ENCODE measurements around the gene MBNL2. TPM values are rescaled to one million over a fixed set of nuclear protein-coding genes. Genes with fewer than 3 reads are reported as not detected.
A peak's percentile ranks its signal among the peaks of the same experiment; 100 is the strongest.

MBNL2 gene
- total and polyA plus RNA-seq, 2 of the 13 experiments (the other 11 are each of a cell fraction or from before 2014, with no cell fraction given), result 30.8 to 59.0 TPM

DNA sequence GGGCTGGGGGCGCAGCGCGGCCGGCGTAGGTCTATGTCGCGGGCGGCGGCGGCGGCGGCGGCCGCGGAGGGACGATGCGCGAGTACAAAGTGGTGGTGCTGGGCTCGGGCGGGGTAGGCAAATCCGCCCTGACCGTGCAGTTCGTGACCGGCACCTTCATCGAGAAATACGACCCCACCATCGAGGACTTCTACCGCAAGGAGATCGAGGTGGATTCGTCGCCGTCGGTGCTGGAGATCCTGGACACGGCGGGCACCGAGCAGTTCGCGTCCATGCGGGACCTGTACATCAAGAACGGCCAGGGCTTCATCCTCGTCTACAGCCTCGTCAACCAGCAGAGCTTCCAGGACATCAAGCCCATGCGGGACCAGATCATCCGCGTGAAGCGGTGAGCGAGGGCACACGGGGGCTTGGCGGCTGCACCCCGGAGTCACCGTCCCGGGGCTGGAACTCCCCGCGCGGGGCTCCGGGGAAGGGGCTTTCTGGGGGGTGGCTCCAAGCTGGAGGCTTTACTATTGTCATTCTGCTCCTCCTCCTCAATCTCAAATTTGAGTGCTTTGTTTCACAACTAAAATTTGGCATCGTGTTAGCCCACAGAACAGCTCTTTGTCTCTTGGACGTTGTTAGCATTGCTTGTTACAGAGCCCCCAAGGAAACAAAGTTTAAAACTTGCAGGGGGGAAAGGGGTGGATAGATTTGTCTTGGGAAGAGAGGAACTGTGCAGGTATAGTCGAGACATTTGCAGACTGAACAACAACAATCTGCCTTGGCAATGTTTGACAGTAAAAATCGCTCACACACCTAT is 212.5 kb downstream of the MBNL2 start (continued):
- no peak for TF ChIP-seq ZNF782 (CRISPR knock-in tag; IDR thresholded peaks at IDR 0.05; ENCODE audit: borderline replicate concordance)
- peak; percentile 26; the same call in 1 of the 2 replicates for TF ChIP-seq PHF8 (CRISPR knock-in tag; IDR thresholded peaks at IDR 0.05)
- TF ChIP-seq, protein P1, sequence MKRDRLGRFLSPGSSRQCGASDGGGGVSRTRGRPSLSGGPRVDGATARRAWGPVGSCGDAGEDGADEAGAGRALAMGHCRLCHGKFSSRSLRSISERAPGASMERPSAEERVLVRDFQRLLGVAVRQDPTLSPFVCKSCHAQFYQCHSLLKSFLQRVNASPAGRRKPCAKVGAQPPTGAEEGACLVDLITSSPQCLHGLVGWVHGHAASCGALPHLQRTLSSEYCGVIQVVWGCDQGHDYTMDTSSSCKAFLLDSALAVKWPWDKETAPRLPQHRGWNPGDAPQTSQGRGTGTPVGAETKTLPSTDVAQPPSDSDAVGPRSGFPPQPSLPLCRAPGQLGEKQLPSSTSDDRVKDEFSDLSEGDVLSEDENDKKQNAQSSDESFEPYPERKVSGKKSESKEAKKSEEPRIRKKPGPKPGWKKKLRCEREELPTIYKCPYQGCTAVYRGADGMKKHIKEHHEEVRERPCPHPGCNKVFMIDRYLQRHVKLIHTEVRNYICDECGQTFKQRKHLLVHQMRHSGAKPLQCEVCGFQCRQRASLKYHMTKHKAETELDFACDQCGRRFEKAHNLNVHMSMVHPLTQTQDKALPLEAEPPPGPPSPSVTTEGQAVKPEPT (CRISPR knock-in tag; IDR thresholded peaks at IDR 0.05; ENCODE audit: low read depth), result no peak
- TF ChIP-seq NAIF1 (CRISPR knock-in tag; IDR thresholded peaks at IDR 0.05; ENCODE audit: borderline replicate concordance), result no peak
- no peak for TF ChIP-seq BRCA1 (CRISPR knock-in tag; IDR thresholded peaks at IDR 0.05)
- TF ChIP-seq, protein P2, sequence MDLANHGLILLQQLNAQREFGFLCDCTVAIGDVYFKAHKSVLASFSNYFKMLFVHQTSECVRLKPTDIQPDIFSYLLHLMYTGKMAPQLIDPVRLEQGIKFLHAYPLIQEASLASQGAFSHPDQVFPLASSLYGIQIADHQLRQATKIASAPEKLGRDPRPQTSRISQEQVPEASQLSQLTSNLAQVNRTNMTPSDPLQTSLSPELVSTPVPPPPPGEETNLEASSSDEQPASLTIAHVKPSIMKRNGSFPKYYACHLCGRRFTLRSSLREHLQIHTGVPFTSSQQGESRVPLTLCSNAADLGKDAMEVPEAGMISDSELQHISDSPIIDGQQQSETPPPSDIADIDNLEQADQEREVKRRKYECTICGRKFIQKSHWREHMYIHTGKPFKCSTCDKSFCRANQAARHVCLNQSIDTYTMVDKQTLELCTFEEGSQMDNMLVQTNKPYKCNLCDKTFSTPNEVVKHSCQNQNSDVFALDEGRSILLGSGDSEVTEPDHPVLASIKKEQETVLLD (CRISPR knock-in tag; IDR thresholded peaks at IDR 0.05; ENCODE audit: low read depth), result 0 out of 2 replicates have a peak, but pooled peaks have one; percentile 26
- TF ChIP-seq MBNL3 (CRISPR knock-in tag; conservative IDR thresholded peaks at IDR 0.05), result no peak
- TF ChIP-seq CC2D1A (CRISPR knock-in tag; IDR thresholded peaks at IDR 0.05), result no peak
- no peak for TF ChIP-seq ZNF441 (CRISPR knock-in tag; IDR thresholded peaks at IDR 0.05; ENCODE audit: borderline replicate concordance)
- TF ChIP-seq, protein P3, sequence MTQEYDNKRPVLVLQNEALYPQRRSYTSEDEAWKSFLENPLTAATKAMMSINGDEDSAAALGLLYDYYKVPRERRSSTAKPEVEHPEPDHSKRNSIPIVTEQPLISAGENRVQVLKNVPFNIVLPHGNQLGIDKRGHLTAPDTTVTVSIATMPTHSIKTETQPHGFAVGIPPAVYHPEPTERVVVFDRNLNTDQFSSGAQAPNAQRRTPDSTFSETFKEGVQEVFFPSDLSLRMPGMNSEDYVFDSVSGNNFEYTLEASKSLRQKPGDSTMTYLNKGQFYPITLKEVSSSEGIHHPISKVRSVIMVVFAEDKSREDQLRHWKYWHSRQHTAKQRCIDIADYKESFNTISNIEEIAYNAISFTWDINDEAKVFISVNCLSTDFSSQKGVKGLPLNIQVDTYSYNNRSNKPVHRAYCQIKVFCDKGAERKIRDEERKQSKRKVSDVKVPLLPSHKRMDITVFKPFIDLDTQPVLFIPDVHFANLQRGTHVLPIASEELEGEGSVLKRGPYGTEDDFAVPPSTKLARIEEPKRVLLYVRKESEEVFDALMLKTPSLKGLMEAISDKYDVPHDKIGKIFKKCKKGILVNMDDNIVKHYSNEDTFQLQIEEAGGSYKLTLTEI (CRISPR knock-in tag; conservative IDR thresholded peaks at IDR 0.05), result no peak
- TF ChIP-seq TSC22D2 (CRISPR knock-in tag; IDR thresholded peaks at IDR 0.05; ENCODE audit: borderline replicate concordance), result no peak
- TF ChIP-seq CENPX (CRISPR knock-in tag; IDR thresholded peaks at IDR 0.05), result no peak
- peak; percentile 15; the same call in 1 of the 2 replicates for TF ChIP-seq MED1 (CRISPR knock-in tag; IDR thresholded peaks at IDR 0.05)
- TF ChIP-seq PHB2 (IDR thresholded peaks at IDR 0.05; ENCODE audit: partially characterized antibody), result no peak
- TF ChIP-seq YEATS2 (CRISPR knock-in tag; IDR thresholded peaks at IDR 0.05; ENCODE audit: borderline replicate concordance), result no peak
- TF ChIP-seq RARG (CRISPR knock-in tag; IDR thresholded peaks at IDR 0.05; ENCODE audit: low read depth), result no peak
- TF ChIP-seq ZNF546 (CRISPR knock-in tag; conservative IDR thresholded peaks at IDR 0.05), result no peak
- peak; percentile 56 for TF ChIP-seq HNRNPLL (IDR thresholded peaks at IDR 0.05; ENCODE audit: low read depth, low read length, poor library complexity, severe bottlenecking)
- no peak for TF ChIP-seq NCOA5 (CRISPR knock-in tag; IDR thresholded peaks at IDR 0.05)
- TF ChIP-seq GLI4 (CRISPR knock-in tag; IDR thresholded peaks at IDR 0.05; ENCODE audit: borderline replicate concordance), result no peak
- TF ChIP-seq, protein P4, sequence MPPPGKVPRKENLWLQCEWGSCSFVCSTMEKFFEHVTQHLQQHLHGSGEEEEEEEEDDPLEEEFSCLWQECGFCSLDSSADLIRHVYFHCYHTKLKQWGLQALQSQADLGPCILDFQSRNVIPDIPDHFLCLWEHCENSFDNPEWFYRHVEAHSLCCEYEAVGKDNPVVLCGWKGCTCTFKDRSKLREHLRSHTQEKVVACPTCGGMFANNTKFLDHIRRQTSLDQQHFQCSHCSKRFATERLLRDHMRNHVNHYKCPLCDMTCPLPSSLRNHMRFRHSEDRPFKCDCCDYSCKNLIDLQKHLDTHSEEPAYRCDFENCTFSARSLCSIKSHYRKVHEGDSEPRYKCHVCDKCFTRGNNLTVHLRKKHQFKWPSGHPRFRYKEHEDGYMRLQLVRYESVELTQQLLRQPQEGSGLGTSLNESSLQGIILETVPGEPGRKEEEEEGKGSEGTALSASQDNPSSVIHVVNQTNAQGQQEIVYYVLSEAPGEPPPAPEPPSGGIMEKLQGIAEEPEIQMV (CRISPR knock-in tag; IDR thresholded peaks at IDR 0.05; ENCODE audit: low read depth), result no peak
